NB4 (cell line): ENCODE data around the gene TMEM184A.

Experiments
- CTCF ChIP-seq: IDR thresholded peaks from one replicate; pipeline ENCODE4 v1.5.1; 2012; ENCODE audit warnings: low read depth, low read length
- MYC ChIP-seq: IDR thresholded peaks from 2 replicates; pipeline ENCODE4 v1.6.1; 2011; ENCODE audit warnings: low read depth, low read length
- POLR2A ChIP-seq: IDR thresholded peaks from 2 replicates; pipeline ENCODE4 v1.6.1; 2011; ENCODE audit warnings: mild to moderate bottlenecking; ENCODE audit not compliant: insufficient read length; ENCODE audit errors: extremely low read depth
- TF ChIP-seq, protein P1 (sequence below): IDR thresholded peaks from 2 replicates; pipeline ENCODE4 v1.6.1; 2011; ENCODE audit warnings: low read depth, low read length

DNA sequence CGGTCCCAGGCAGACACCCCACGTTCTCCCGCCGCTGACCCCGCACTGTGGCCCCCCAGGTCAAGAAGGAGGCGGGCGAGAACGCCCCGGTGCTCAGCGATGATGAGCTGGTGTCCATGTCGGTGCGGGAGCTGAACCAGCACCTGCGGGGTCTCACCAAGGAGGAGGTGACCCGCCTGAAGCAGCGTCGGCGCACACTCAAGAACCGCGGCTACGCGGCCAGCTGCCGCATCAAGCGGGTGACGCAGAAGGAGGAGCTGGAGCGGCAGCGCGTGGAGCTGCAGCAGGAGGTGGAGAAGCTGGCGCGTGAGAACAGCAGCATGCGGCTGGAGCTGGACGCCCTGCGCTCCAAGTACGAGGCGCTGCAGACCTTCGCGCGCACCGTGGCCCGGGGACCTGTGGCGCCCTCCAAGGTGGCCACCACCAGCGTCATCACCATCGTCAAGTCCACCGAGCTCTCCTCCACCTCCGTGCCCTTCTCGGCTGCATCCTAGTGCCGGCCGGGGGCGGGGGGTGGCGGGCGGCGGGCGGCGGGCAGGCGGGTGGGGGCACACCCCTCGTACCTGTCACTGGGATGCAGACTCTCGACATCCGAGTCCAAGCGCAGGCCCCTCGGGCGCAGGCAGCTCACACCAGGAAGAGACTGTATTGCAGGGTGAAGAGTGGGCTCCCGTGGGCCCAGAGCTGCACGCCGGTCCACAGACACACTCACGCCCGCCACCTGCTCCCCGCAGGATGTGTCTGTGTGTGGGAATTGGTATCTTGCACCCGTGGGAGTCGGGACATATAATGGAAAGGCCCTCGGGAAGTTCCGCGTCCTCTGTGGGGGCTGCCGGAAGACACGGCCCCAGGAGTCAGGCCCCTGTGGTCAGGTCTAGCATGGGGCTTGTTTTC, 15.9 kb downstream of the TMEM184A start:
- TF ChIP-seq POLR2A (no peak), CTCF (no peak), MYC (no peak)
- TF ChIP-seq, protein P1, sequence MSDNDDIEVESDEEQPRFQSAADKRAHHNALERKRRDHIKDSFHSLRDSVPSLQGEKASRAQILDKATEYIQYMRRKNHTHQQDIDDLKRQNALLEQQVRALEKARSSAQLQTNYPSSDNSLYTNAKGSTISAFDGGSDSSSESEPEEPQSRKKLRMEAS, result no peak
